GM12875 (cell line): ENCODE measurements around the gene SGPP1.

ENCODE experiments used
- H3K4me3 ChIP-seq: one replicate; pipeline ENCODE4 v1.5.1; 2011; ENCODE audit warnings: low read depth, low read length, control low read depth
- CTCF ChIP-seq: IDR thresholded peaks from 2 replicates; pipeline ENCODE4 v1.5.1; 2011; ENCODE audit warnings: low read depth, mild to moderate bottlenecking, control low read depth, inconsistent platforms, low read length, moderate library complexity, borderline replicate concordance; ENCODE audit not compliant: insufficient read depth

Gene SGPP1

GRCh38 chr14:63673886-63674497, 53.9 kb downstream of the SGPP1 start:
- no peak overlapping the region for H3K4me3 ChIP-seq
- no peak for TF ChIP-seq CTCF

GRCh38 chr14:63673255-63673654, 54.6 kb downstream of the SGPP1 start:
- no peak overlapping the region for H3K4me3 ChIP-seq
- TF ChIP-seq CTCF: no peak

- TF ChIP-seq CTCF: no peak
Observed at GRCh38 chr14:63672417-63673180, 55.3 kb downstream of the SGPP1 start.

GRCh38 chr14:63671987-63672386, 55.9 kb downstream of the SGPP1 start:
- H3K4me3 ChIP-seq: no peak overlapping the region
- no peak for TF ChIP-seq CTCF

More at GRCh38 chr14:63672417-63673180, 55.3 kb downstream of the SGPP1 start:
- H3K4me3 ChIP-seq: no peak overlapping the region

- no peak overlapping the region for H3K4me3 ChIP-seq
- no peak for TF ChIP-seq CTCF
Observed at GRCh38 chr14:63670692-63671091, 57.2 kb downstream of the SGPP1 start.

GRCh38 chr14:63666335-63666734, 61.5 kb downstream of the SGPP1 start:
- no peak for TF ChIP-seq CTCF
- H3K4me3 ChIP-seq: no peak overlapping the region
